Left colon (tissue), 2 donors: ENCODE results near the gene TSPAN9. TPM values are rescaled to one million over a fixed set of nuclear protein-coding genes. Genes with fewer than 3 reads are reported as not detected.
A peak's percentile ranks its signal among the peaks of the same experiment; 100 is the strongest.

Source experiments
- ATAC-seq: fragments of 200-7000 bp; cut with Tn5 transposase; one replicate; pipeline ENCODE4 v1.9.1; 2020; ENCODE audit warnings: mild to moderate bottlenecking, moderate library complexity
- DNase-seq, 2 donors: peaks; one replicate each; pipeline ENCODE4 v3.0.0-alpha.2; 2020
- intact Hi-C, 2 donors: fragments of 100-400 bp; cut with DNase I in 1 of 2; cut with micrococcal nuclease in 1 of 2; formaldehyde crosslinking; loops; one replicate each; pipeline versions ENCODE4 v1.11.2 to v1.14.0; 2022; cut with DNase I, micrococcal nuclease
- total RNA-seq, 2 donors: library from RNA; stranded (reverse); fragmentation: NEBNext Ultra II Directional; extraction: Animal tissue kit (Norgen Biotek cat#: 25700); gene quantifications; one replicate each; pipeline ENCODE4 v1.2.1, GENCODE V29; 2021
- donor health status: DM: no; HTN: no; CAD: no.
- donor health status: DM: yes; HTN: yes; CAD: no.

TSPAN9 gene
- total RNA-seq, 2 donors from 2014 or later = 7.1 to 9.6 TPM

GRCh38 chr12:3130057-3130830 lies 53.1 kb downstream of the TSPAN9 start:
- intact Hi-C loops = no loop called here
- DNase-seq (no peak), ATAC-seq (no peak)

DNA sequence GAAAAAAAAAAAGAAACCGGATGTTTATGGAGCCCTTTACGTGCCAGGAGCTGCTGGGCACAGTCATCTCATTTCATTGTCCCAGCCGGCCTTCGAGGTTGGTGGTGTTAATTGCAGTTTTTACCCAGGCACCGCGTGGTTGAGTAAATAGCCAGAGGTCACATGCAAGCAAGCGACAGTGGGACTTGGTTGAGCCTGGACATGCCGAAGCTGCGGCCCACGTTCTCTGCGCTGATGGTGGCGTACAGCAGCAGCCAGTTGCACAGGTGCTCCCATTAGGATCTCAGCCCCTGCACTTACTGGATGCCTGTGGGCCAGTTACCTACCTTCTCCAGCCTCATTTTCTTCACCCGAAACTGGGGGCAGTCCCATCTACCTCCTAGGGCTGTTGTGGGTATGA lies 54.0 kb downstream of the TSPAN9 start:
- DNase-seq (no peak), ATAC-seq (no peak)
- intact Hi-C loops = no loop called here

DNA sequence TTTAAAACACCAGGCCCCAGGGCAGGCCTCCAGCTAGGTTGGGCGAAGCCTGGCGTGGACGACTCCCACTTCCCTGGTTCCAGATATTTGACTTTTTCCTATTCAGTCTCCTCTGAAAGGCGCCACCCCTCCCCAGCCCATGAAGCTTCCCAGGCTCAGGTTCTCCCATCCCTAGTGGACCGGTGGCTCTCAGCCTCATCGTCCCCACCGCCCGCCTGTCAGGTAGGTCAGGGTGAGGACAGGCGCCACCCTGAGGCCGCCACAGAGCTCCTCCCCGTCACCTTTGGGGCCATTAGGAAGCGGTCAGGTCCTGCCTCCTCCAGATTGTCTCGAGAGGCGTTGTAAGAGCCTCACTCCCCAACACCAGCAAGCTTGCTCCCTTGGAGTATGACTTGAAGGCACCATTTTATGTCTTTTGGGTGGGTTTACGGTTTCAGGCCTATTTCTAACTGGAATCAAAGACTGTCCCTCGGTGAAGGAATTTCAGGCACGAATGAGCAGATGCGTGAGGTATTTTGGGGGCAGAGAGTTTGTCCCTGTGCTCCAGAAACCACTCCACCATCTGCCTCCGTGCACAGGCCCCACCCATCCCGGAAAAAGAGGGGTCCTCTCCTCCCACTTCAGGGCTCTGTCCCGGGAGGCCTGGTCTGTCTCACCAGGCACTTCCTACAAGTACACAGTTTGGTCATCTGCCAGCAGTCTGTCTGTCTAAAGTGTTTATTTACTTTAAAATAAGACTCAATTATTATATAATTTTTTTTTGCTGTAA lies 55.6 kb downstream of the TSPAN9 start:
- DNase-seq (no peak), ATAC-seq (peak; percentile 26)
- intact Hi-C loops = no loop called here

- intact Hi-C loops = no loop called here
- DNase-seq (no peak), ATAC-seq (no peak)
Measured at GRCh38 chr12:3133405-3133783, 56.2 kb downstream of the TSPAN9 start.

GRCh38 chr12:3134126-3134525 lies 56.9 kb downstream of the TSPAN9 start:
- no peak for DNase-seq
- intact Hi-C loops = no loop called here
- no peak for ATAC-seq

DNA sequence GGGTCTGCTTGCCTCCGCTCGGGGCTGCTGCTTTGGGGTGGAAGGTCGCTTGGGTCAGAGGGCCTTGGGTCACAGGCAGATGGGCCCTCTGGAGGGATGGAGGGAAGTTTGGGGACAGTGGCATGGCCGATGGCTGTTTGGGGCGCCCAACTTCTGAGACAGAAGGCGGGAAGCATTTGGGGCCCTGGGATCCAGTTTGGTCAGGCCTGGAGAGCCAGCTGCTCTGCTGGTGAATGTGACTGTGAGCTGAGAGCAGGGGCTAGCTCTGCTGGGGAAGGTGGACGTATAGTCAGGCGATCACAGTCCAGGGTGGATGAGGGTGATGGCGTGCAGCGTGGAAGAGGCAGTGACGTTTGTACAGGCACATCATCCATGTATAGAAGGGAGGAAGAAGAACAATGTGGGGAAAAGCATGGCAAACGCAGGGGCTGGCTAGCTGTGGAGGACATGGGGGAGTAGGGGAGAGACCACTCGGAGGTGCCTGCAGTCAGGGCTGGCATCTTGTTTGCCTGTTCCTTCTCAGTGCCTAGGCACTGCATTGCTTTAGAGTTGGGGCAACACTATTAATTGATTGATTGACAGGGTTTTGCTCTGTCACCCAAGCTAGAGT lies 57.5 kb downstream of the TSPAN9 start:
- ATAC-seq (no peak), DNase-seq (no peak)
- intact Hi-C loops = loop anchor here (5.0 kb wide), 3 partner anchors 68 to 143 kb away; no protein-coding TSS in a partner anchor

GRCh38 chr12:3135522-3136461 lies 58.6 kb downstream of the TSPAN9 start:
- peak in 1 of 2 donors; percentile 23 for DNase-seq
- peak; percentile 79 for ATAC-seq
- intact Hi-C loops = loop anchor here (5.0 kb wide), 3 partner anchors 67 to 142 kb away; no protein-coding TSS in a partner anchor

GRCh38 chr12:3136641-3137267 lies 59.6 kb downstream of the TSPAN9 start:
- intact Hi-C loops = loop anchor here (5.0 kb wide), 3 partner anchors 66 to 141 kb away; no protein-coding TSS in a partner anchor
- DNase-seq (no peak), ATAC-seq (no peak)

GRCh38 chr12:3137268-3137781 lies 60.1 kb downstream of the TSPAN9 start:
- no peak for ATAC-seq
- intact Hi-C loops = loop anchor here (5.0 kb wide), 3 partner anchors 65 to 140 kb away; no protein-coding TSS in a partner anchor
- peak in 1 of 2 donors; percentile 14 for DNase-seq

GRCh38 chr12:3137814-3138445 lies 60.8 kb downstream of the TSPAN9 start:
- DNase-seq = no peak
- intact Hi-C loops = loop anchor here (5.0 kb wide), 3 partner anchors 64 to 139 kb away; no protein-coding TSS in a partner anchor
- ATAC-seq = no peak

GRCh38 chr12:3138941-3139511 lies 61.8 kb downstream of the TSPAN9 start:
- ATAC-seq = no peak
- DNase-seq = no peak
- intact Hi-C loops = loop anchor here (5.0 kb wide), 3 partner anchors 63 to 138 kb away; no protein-coding TSS in a partner anchor

GRCh38 chr12:3139760-3140159 lies 62.6 kb downstream of the TSPAN9 start:
- DNase-seq (no peak), ATAC-seq (no peak)
- intact Hi-C loops = loop anchor here (5.0 kb wide), 3 partner anchors 63 to 138 kb away; no protein-coding TSS in a partner anchor

- no peak for DNase-seq
- intact Hi-C loops = no loop called here
- ATAC-seq = no peak
Measured at GRCh38 chr12:3140284-3140683, 63.1 kb downstream of the TSPAN9 start.

- DNase-seq (no peak), ATAC-seq (no peak)
- intact Hi-C loops = no loop called here
Measured at GRCh38 chr12:3141339-3142321, 64.5 kb downstream of the TSPAN9 start.

DNA sequence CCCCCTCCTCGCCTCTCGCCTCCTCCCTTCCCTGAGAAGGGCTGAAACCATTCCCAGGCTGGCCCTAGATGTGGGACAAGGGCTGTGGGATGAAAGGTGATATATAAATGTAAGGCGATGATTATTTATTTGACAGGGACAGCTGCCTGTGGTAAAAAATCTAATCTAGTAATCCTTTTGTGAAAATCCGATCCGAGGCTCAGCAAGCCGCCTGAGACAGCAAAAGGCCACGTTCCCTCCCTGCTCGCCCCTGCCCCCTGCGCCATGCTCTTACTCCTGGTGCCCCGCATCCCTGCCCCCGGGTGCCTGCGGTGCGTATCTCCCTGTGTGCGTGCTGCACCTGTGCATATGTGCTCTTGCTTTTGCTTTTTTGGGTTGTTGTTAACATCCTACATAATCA lies 65.2 kb downstream of the TSPAN9 start:
- intact Hi-C loops = no loop called here
- no peak for ATAC-seq
- DNase-seq = no peak

GRCh38 chr12:3144495-3144894 lies 67.3 kb downstream of the TSPAN9 start:
- intact Hi-C loops = no loop called here
- DNase-seq (no peak), ATAC-seq (no peak)
